NOMO-1 (cell line): ENCODE data around the gene SLC44A1.
"Not testable (repeated sequence)": the region's sequence is repeated elsewhere in the genome, so short reads cannot be mapped to it uniquely, and the experiment has no call there.

Source experiments
- DNase-seq, 2 experiments: peaks; one replicate each; lab custom pipeline; 2025; ENCODE audit not compliant: unreplicated experiment in 2 of 2; lab: John Stamatoyannopoulos, UW

Gene SLC44A1

GRCh38 chr9:105264380-105264779 lies 19.9 kb downstream of the SLC44A1 start:
- DNase-seq = no peak

GRCh38 chr9:105268254-105268653 lies 23.8 kb downstream of the SLC44A1 start:
- DNase-seq = not testable (repeated sequence)

- DNase-seq = no peak
Measured at GRCh38 chr9:105269593-105269992, 25.1 kb downstream of the SLC44A1 start.

GRCh38 chr9:105270711-105271110 lies 26.3 kb downstream of the SLC44A1 start:
- DNase-seq = no peak

GRCh38 chr9:105273731-105274130 lies 29.3 kb downstream of the SLC44A1 start:
- DNase-seq = no peak

- no peak for DNase-seq
Measured at GRCh38 chr9:105275111-105275510, 30.7 kb downstream of the SLC44A1 start.

GRCh38 chr9:105275938-105276337 lies 31.5 kb downstream of the SLC44A1 start:
- DNase-seq = no peak

GRCh38 chr9:105278751-105279150 lies 34.3 kb downstream of the SLC44A1 start:
- DNase-seq = no peak

GRCh38 chr9:105280691-105281090 lies 36.2 kb downstream of the SLC44A1 start:
- DNase-seq = no peak

- no peak for DNase-seq
Measured at GRCh38 chr9:105281272-105281671, 36.8 kb downstream of the SLC44A1 start.

- DNase-seq = no peak
Measured at GRCh38 chr9:105281926-105282325, 37.5 kb downstream of the SLC44A1 start.

- DNase-seq = no peak
Measured at GRCh38 chr9:105282870-105283621, 38.6 kb downstream of the SLC44A1 start.

- no peak for DNase-seq
Measured at GRCh38 chr9:105283795-105284194, 39.3 kb downstream of the SLC44A1 start.

- DNase-seq = no peak
Measured at GRCh38 chr9:105284463-105284862, 40.0 kb downstream of the SLC44A1 start.

- DNase-seq = no peak
Measured at GRCh38 chr9:105286098-105286497, 41.6 kb downstream of the SLC44A1 start.

GRCh38 chr9:105289305-105289704 lies 44.9 kb downstream of the SLC44A1 start:
- no peak for DNase-seq

GRCh38 chr9:105290418-105290817 lies 46.0 kb downstream of the SLC44A1 start:
- DNase-seq = peak; percentile 35 to 38

GRCh38 chr9:105290954-105291353 lies 46.5 kb downstream of the SLC44A1 start:
- no peak for DNase-seq

- DNase-seq = peak in 1 of 2 experiments; percentile 4
Measured at GRCh38 chr9:105291422-105291859, 47.0 kb downstream of the SLC44A1 start.

- DNase-seq = no peak
Measured at GRCh38 chr9:105291938-105292337, 47.5 kb downstream of the SLC44A1 start.

GRCh38 chr9:105293408-105293807 lies 49.0 kb downstream of the SLC44A1 start:
- DNase-seq = no peak

- no peak for DNase-seq
Measured at GRCh38 chr9:105295201-105295550, 50.7 kb downstream of the SLC44A1 start.

GRCh38 chr9:105295986-105296385 lies 51.5 kb downstream of the SLC44A1 start:
- no peak for DNase-seq
